GM12878 (cell line): ENCODE results near the gene HTRA3. TPM values are rescaled to one million over a fixed set of nuclear protein-coding genes. Genes with fewer than 3 reads are reported as not detected.

Experiments used
- ATAC-seq: fragments of 200-7000 bp; cut with Tn5 transposase; 3 replicates; pipeline ENCODE4 v1.9.1; 2020; ENCODE audit warnings: mild to moderate bottlenecking, moderate library complexity
- BruUV-seq: library from RNA; stranded (reverse); fragments of 400-500 nt; replicated peaks from 2 replicates; lab custom pipeline; 2021; lab: Mats Ljungman, UMichigan
- CTCF ChIA-PET: fragments of 300-600 bp; sonication (Branson Sonifier 250); formaldehyde crosslinking; extraction: SDS; loops from one replicate; lab custom pipeline; 2021; ENCODE audit warnings: inconsistent platforms; lab: Yijun Ruan, JAX
- POLR2A ChIA-PET: fragments of 350-600 bp; formaldehyde crosslinking; extraction: SDS; loops from one replicate; lab custom pipeline; 2021; ENCODE audit warnings: inconsistent platforms; lab: Charles Lee
- RAD21 ChIA-PET: fragments of 300-600 bp; sonication (Branson Sonifier 250); formaldehyde crosslinking; loops from one replicate; lab custom pipeline; 2023; ENCODE audit warnings: antibody characterized with exemption; ENCODE audit not compliant: unreplicated experiment; lab: Charles Lee
- SMC1A ChIA-PET: fragments of 300-600 bp; sonication (Branson Sonifier 250); formaldehyde crosslinking; loops from one replicate; lab custom pipeline; 2023; ENCODE audit not compliant: unreplicated experiment, uncharacterized antibody; lab: Charles Lee
- DNase-seq: peaks from one replicate; pipeline ENCODE4 v3.0.0-alpha.2; 2011; ENCODE audit warnings: low read depth, low spot score
- FAIRE-seq: peaks from 3 replicates; lab custom pipeline; 2011; peaks lifted over from hg19 to GRCh38; lab: Jason Lieb, UNC
- H2AFZ ChIP-seq: 2 replicates; pipeline ENCODE4 v1.6.0; 2011; ENCODE audit warnings: low read depth, low read length, control low read depth; ENCODE audit not compliant: control insufficient read depth
- H3K27ac ChIP-seq: 2 replicates; pipeline ENCODE4 v1.5.1; 2011; ENCODE audit warnings: control low read depth; ENCODE audit not compliant: control insufficient read depth, insufficient read depth
- H3K27me3 ChIP-seq, 2 experiments: replicated peaks in 1 of 2; 2 replicates each; pipeline versions ENCODE4 v1.6.0 to v1.6.1; 2011; ENCODE audit warnings: low read length in 1 of 2; ENCODE audit not compliant: control insufficient read depth in 2 of 2, insufficient read depth in 2 of 2
- H3K36me3 ChIP-seq, 2 experiments: 2 replicates each; pipeline ENCODE4 v1.5.1; 2011; ENCODE audit warnings: low read length in 1 of 2; ENCODE audit not compliant: control insufficient read depth in 2 of 2, insufficient read depth in 2 of 2
- H3K4me1 ChIP-seq: 2 replicates; pipeline ENCODE4 v1.6.1; 2011; ENCODE audit warnings: mild to moderate bottlenecking, low read length, moderate library complexity, mixed read lengths; ENCODE audit not compliant: control insufficient read depth, insufficient read depth
- H3K4me2 ChIP-seq: 2 replicates; pipeline ENCODE4 v1.6.0; 2011; ENCODE audit warnings: control low read depth; ENCODE audit not compliant: control insufficient read depth, insufficient read depth
- H3K4me3 ChIP-seq: fragments of 200-600 bp; sonication (generic); 2 replicates; pipeline ENCODE4 v1.5.1; 2016
- H3K79me2 ChIP-seq: 2 replicates; pipeline ENCODE4 v1.6.0; 2011; ENCODE audit warnings: low read length; ENCODE audit not compliant: control insufficient read depth, insufficient read depth
- H3K9ac ChIP-seq: 2 replicates; pipeline ENCODE4 v1.8.0; 2011; ENCODE audit warnings: low read length, control low read depth, mixed read lengths; ENCODE audit not compliant: control insufficient read depth, insufficient read depth
- H3K9me3 ChIP-seq: replicated peaks from 3 replicates; pipeline ENCODE4 v1.5.1; 2011; ENCODE audit warnings: mild to moderate bottlenecking, low read length; ENCODE audit not compliant: control insufficient read depth, insufficient read depth
- H4K20me1 ChIP-seq: 2 replicates; pipeline ENCODE4 v1.6.0; 2011; ENCODE audit not compliant: control insufficient read depth, insufficient read depth
- BHLHE40 ChIP-seq, 2 experiments: fragments of 450-650 bp in 1 of 2; IDR thresholded peaks; 2 replicates each; pipeline ENCODE4 v1.6.1; 2011 to 2017; ENCODE audit warnings: low read depth in 2 of 2, borderline replicate concordance in 1 of 2, improper control_type of control experiment in 1 of 2, low read length in 1 of 2, mild to moderate bottlenecking in 1 of 2
- CBFB ChIP-seq: IDR thresholded peaks from 2 replicates; pipeline ENCODE4 v1.6.1; 2016; ENCODE audit warnings: antibody characterized with exemption, low read depth
- LARP7 ChIP-seq: fragments of 450-650 bp; IDR thresholded peaks from 2 replicates; pipeline ENCODE4 v1.6.1; 2017; ENCODE audit warnings: mild to moderate bottlenecking
- PAX8 ChIP-seq: fragments of 450-650 bp; IDR thresholded peaks from 2 replicates; pipeline ENCODE4 v1.6.1; 2017; ENCODE audit warnings: mild to moderate bottlenecking, moderate library complexity
- RUNX3 ChIP-seq: IDR thresholded peaks from 2 replicates; pipeline ENCODE4 v1.6.1; 2012; ENCODE audit warnings: low read length, inconsistent platforms
- WRNIP1 ChIP-seq: IDR thresholded peaks from 2 replicates; pipeline ENCODE4 v1.6.1; 2011; ENCODE audit warnings: low read depth, low read length, improper control_type of control experiment, borderline replicate concordance
- in situ Hi-C: fragments of 300-500 bp; cut with MboI; formaldehyde crosslinking; loops from 9 replicates; pipeline ENCODE4 v1.14.3; 2018; ENCODE audit warnings: mixed read lengths
- intact Hi-C: fragments of 100-400 bp; cut with micrococcal nuclease; formaldehyde crosslinking; loops from one replicate; pipeline ENCODE4 v1.14.2; 2022; ENCODE audit not compliant: unreplicated experiment
- polyA plus RNA-seq, 11 experiments: library from polyadenylated mRNA; depleted of rRNA in 4 of 11; unstranded in 6 of 11; stranded (reverse) in 5 of 11; fragments of >200 nt; fragmentation: Nextera tagmentation in 4 of 11; fragmentation: Illumina TruSeq in 1 of 11; extraction: Ambion mirVana in 4 of 11; extraction: Trizol in 1 of 11; gene quantifications; 1 replicate in 1 of 11; 2 replicates in 10 of 11; pipeline versions ENCODE4 v1.2.1 to v1.2.3, GENCODE V29; 2011 to 2016; ENCODE audit warnings: inconsistent platforms in 2 of 11, missing spikeins in 2 of 11, low read depth in 1 of 11
- total RNA-seq, 4 experiments: library from RNA; depleted of rRNA in 3 of 4; stranded (reverse); fragments of >200 nt in 3 of 4; fragmentation: Illumina TruSeq in 1 of 4; extraction: Trizol in 1 of 4; gene quantifications; 2 replicates each; pipeline versions ENCODE4 v1.2.1 to v1.2.3, GENCODE V29; 2013 to 2021
- TF ChIP-seq, protein P1 (sequence below): fragments of 450-650 bp; IDR thresholded peaks from 2 replicates; pipeline ENCODE4 v1.6.1; 2018; ENCODE audit warnings: borderline replicate concordance, mild to moderate bottlenecking; ENCODE audit not compliant: partially characterized antibody
- TF ChIP-seq, protein P2 (sequence below): IDR thresholded peaks from 2 replicates; pipeline ENCODE4 v1.6.1; 2012; ENCODE audit warnings: improper control_type of control experiment, low read depth, low read length; ENCODE audit not compliant: insufficient replicate concordance
- TF ChIP-seq, protein P3 (sequence below): fragments of 450-650 bp; formaldehyde crosslinking; IDR thresholded peaks from 2 replicates; pipeline ENCODE4 v1.4.0; 2020; ENCODE audit warnings: mild to moderate bottlenecking, moderate library complexity
- TF ChIP-seq, protein P4 (sequence below): IDR thresholded peaks from 2 replicates; pipeline ENCODE4 v1.6.1; 2011; ENCODE audit warnings: low read depth, low read length, improper control_type of control experiment, borderline replicate concordance
- TF ChIP-seq, protein P5 (sequence below): IDR thresholded peaks from 2 replicates; pipeline ENCODE4 v1.6.1; 2012; ENCODE audit warnings: low read depth, low read length, improper control_type of control experiment

Gene HTRA3
- total and polyA plus RNA-seq, 10 of the 15 experiments (the other 5 are each of a cell fraction or from before 2014, with no cell fraction given), result 0.04 to 1.2 (median 0.08) TPM; not detected in 7

DNA sequence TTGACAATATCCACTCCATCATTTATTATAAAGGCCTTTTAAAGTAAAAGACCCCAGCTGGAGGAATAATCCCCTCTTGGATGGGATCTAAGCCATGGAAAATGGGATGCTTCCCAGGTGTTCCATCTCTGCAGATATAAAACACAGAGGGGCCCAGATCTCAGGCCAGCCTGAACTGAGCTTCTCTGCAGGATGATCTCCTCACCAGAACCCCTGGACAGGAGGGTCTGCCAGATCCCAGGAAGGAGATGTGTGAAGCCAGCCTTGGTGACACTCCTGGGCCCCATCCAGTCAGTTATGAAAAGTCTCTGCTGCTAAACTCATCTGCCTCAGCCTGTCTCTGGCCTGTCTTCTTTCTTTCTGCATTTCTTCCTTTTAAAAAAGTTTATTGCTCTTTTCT, 56.7 kb downstream of the HTRA3 start:
- no peak overlapping the region for H3K4me2 ChIP-seq
- intact Hi-C loops (loop anchor here (10.0 kb wide), 1 partner anchor 79 kb away; no protein-coding TSS in a partner anchor), in situ Hi-C loops (no loop called here)
- no peaks in the 10 kb centered on the region for H3K9me3 ChIP-seq
- H3K27me3 ChIP-seq, result peaks cover 0 to 6% of the 10 kb centered on the region in 2 experiments; a peak in 2 of 4 replicates
- POLR2A ChIA-PET, result no interaction called here
- H3K4me3 ChIP-seq, result no peak overlapping the region
- ATAC-seq, result no peak
- CTCF ChIA-PET, result no interaction called here
- no peaks in the 10 kb centered on the region for H3K4me1 ChIP-seq
- BruUV-seq, result no TSS peak
- no peak overlapping the region for H3K27ac ChIP-seq
- RAD21 ChIA-PET, result no interaction called here
- DNase-seq, result no peak
- H4K20me1 ChIP-seq, result no peaks in the 10 kb centered on the region
- H2AFZ ChIP-seq, result no peak overlapping the region
- H3K36me3 ChIP-seq, result no peaks in the 10 kb centered on the region
- H3K9ac ChIP-seq, result no peak overlapping the region
- FAIRE-seq, result no peak
- H3K79me2 ChIP-seq, result no peaks in the 10 kb centered on the region
- SMC1A ChIA-PET, result no interaction called here
- TF ChIP-seq CBFB (no peak), RUNX3 (no peak), LARP7 (no peak), WRNIP1 (no peak), PAX8 (no peak), BHLHE40 (IDR thresholded peaks at IDR 0.05; ENCODE audit: borderline replicate concordance in 1 of 2, low read depth in 2 of 2, low read length in 1 of 2) (no peak)
- TF ChIP-seq, protein P1, sequence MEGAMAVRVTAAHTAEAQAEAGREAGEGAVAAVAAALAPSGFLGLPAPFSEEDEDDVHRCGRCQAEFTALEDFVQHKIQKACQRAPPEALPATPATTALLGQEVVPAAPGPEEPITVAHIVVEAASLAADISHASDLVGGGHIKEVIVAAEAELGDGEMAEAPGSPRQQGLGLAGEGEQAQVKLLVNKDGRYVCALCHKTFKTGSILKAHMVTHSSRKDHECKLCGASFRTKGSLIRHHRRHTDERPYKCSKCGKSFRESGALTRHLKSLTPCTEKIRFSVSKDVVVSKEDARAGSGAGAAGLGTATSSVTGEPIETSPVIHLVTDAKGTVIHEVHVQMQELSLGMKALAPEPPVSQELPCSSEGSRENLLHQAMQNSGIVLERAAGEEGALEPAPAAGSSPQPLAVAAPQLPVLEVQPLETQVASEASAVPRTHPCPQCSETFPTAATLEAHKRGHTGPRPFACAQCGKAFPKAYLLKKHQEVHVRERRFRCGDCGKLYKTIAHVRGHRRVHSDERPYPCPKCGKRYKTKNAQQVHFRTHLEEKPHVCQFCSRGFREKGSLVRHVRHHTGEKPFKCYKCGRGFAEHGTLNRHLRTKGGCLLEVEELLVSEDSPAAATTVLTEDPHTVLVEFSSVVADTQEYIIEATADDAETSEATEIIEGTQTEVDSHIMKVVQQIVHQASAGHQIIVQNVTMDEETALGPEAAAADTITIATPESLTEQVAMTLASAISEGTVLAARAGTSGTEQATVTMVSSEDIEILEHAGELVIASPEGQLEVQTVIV, result no peak
- TF ChIP-seq, protein P2, sequence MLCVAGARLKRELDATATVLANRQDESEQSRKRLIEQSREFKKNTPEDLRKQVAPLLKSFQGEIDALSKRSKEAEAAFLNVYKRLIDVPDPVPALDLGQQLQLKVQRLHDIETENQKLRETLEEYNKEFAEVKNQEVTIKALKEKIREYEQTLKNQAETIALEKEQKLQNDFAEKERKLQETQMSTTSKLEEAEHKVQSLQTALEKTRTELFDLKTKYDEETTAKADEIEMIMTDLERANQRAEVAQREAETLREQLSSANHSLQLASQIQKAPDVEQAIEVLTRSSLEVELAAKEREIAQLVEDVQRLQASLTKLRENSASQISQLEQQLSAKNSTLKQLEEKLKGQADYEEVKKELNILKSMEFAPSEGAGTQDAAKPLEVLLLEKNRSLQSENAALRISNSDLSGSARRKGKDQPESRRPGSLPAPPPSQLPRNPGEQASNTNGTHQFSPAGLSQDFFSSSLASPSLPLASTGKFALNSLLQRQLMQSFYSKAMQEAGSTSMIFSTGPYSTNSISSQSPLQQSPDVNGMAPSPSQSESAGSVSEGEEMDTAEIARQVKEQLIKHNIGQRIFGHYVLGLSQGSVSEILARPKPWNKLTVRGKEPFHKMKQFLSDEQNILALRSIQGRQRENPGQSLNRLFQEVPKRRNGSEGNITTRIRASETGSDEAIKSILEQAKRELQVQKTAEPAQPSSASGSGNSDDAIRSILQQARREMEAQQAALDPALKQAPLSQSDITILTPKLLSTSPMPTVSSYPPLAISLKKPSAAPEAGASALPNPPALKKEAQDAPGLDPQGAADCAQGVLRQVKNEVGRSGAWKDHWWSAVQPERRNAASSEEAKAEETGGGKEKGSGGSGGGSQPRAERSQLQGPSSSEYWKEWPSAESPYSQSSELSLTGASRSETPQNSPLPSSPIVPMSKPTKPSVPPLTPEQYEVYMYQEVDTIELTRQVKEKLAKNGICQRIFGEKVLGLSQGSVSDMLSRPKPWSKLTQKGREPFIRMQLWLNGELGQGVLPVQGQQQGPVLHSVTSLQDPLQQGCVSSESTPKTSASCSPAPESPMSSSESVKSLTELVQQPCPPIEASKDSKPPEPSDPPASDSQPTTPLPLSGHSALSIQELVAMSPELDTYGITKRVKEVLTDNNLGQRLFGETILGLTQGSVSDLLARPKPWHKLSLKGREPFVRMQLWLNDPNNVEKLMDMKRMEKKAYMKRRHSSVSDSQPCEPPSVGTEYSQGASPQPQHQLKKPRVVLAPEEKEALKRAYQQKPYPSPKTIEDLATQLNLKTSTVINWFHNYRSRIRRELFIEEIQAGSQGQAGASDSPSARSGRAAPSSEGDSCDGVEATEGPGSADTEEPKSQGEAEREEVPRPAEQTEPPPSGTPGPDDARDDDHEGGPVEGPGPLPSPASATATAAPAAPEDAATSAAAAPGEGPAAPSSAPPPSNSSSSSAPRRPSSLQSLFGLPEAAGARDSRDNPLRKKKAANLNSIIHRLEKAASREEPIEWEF, result no peak
- TF ChIP-seq, protein P3, sequence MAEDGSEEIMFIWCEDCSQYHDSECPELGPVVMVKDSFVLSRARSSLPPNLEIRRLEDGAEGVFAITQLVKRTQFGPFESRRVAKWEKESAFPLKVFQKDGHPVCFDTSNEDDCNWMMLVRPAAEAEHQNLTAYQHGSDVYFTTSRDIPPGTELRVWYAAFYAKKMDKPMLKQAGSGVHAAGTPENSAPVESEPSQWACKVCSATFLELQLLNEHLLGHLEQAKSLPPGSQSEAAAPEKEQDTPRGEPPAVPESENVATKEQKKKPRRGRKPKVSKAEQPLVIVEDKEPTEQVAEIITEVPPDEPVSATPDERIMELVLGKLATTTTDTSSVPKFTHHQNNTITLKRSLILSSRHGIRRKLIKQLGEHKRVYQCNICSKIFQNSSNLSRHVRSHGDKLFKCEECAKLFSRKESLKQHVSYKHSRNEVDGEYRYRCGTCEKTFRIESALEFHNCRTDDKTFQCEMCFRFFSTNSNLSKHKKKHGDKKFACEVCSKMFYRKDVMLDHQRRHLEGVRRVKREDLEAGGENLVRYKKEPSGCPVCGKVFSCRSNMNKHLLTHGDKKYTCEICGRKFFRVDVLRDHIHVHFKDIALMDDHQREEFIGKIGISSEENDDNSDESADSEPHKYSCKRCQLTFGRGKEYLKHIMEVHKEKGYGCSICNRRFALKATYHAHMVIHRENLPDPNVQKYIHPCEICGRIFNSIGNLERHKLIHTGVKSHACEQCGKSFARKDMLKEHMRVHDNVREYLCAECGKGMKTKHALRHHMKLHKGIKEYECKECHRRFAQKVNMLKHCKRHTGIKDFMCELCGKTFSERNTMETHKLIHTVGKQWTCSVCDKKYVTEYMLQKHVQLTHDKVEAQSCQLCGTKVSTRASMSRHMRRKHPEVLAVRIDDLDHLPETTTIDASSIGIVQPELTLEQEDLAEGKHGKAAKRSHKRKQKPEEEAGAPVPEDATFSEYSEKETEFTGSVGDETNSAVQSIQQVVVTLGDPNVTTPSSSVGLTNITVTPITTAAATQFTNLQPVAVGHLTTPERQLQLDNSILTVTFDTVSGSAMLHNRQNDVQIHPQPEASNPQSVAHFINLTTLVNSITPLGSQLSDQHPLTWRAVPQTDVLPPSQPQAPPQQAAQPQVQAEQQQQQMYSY (CRISPR knock-in tag), result no peak
- TF ChIP-seq, protein P4, sequence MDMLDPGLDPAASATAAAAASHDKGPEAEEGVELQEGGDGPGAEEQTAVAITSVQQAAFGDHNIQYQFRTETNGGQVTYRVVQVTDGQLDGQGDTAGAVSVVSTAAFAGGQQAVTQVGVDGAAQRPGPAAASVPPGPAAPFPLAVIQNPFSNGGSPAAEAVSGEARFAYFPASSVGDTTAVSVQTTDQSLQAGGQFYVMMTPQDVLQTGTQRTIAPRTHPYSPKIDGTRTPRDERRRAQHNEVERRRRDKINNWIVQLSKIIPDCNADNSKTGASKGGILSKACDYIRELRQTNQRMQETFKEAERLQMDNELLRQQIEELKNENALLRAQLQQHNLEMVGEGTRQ, result no peak
- TF ChIP-seq, protein P5, sequence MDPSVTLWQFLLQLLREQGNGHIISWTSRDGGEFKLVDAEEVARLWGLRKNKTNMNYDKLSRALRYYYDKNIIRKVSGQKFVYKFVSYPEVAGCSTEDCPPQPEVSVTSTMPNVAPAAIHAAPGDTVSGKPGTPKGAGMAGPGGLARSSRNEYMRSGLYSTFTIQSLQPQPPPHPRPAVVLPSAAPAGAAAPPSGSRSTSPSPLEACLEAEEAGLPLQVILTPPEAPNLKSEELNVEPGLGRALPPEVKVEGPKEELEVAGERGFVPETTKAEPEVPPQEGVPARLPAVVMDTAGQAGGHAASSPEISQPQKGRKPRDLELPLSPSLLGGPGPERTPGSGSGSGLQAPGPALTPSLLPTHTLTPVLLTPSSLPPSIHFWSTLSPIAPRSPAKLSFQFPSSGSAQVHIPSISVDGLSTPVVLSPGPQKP, result no peak
